Activated B cell treated with CpG ODN at 0.5 μM for 24 hours (primary cell): Measurements from ENCODE around the gene TMEM26. TPM values are rescaled to one million over a fixed set of nuclear protein-coding genes. Genes with fewer than 3 reads are reported as not detected.

Source experiments
- ATAC-seq: fragments of 200-7000 bp; cut with Tn5 transposase; one replicate; pipeline ENCODE4 v1.10.0; 2021; ENCODE audit warnings: low read depth, mild to moderate bottlenecking, moderate library complexity
- CTCF ChIA-PET: fragments of 350-600 bp; sonication (Branson Sonifier 250); formaldehyde crosslinking; loops from one replicate; lab custom pipeline; 2021; ENCODE audit warnings: antibody characterized with exemption; lab: Charles Lee
- POLR2A ChIA-PET: fragments of 350-600 bp; sonication (Branson Sonifier 250); formaldehyde crosslinking; loops from one replicate; lab custom pipeline; 2021; ENCODE audit warnings: antibody characterized with exemption; lab: Charles Lee
- DNase-seq: peaks from one replicate; pipeline ENCODE4 v3.0.0; 2022
- H3K27ac Mint-ChIP-seq: one replicate; pipeline ENCODE4 v1.8.0; 2020; ENCODE audit warnings: mixed read lengths
- H3K27me3 Mint-ChIP-seq: one replicate; pipeline ENCODE4 v1.8.0; 2021; ENCODE audit warnings: mixed read lengths
- H3K36me3 Mint-ChIP-seq: one replicate; pipeline ENCODE4 v1.8.0; 2021; ENCODE audit warnings: low read depth, mixed read lengths
- H3K4me1 Mint-ChIP-seq: one replicate; pipeline ENCODE4 v1.8.0; 2021; ENCODE audit warnings: mixed read lengths
- H3K4me3 Mint-ChIP-seq: one replicate; pipeline ENCODE4 v1.8.0; 2020; ENCODE audit warnings: mild to moderate bottlenecking, mixed read lengths
- H3K9me3 Mint-ChIP-seq: one replicate; pipeline ENCODE4 v1.8.0; 2020; ENCODE audit warnings: mixed read lengths
- CTCF ChIP-seq: fragments of 200-600 bp; IDR thresholded peaks from one replicate; pipeline ENCODE4 v1.8.0; 2022; ENCODE audit warnings: antibody characterized with exemption, mild to moderate bottlenecking
- intact Hi-C: fragments of 100-400 bp; cut with micrococcal nuclease; formaldehyde crosslinking; loops from one replicate; pipeline ENCODE4 v1.15.1; 2024
- total RNA-seq: library from RNA; stranded (reverse); gene quantifications from 2 replicates; pipeline ENCODE4 v1.2.3, GENCODE V29; 2022

Gene TMEM26
- total RNA-seq, 1 donor from 2014 or later = not detected

DNA sequence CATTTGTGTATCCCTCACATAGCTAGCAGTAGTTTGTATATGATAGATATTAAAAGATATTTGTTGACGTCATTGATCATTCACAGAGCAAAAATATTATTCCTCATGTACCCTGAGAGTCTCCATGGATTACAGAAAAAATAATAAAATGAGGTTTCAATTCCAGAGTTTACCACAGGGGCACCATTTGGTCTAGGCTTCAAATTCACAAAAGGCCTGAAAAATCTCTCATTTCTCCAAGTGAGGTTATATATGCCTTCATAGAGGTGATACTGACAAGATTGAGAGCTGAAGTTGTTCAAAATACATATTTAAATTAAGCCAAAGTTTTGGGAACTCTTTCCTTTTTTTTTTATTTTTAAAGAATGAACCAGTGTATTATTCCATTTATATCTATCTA, 52.7 kb downstream of the TMEM26 start:
- H3K4me3 Mint-ChIP-seq = no peak overlapping the region
- ChIA-PET POLR2A (no interaction called here), CTCF (no interaction called here)
- no peaks in the 10 kb centered on the region for H3K36me3 Mint-ChIP-seq
- no peaks in the 10 kb centered on the region for H3K27me3 Mint-ChIP-seq
- no peaks in the 10 kb centered on the region for H3K9me3 Mint-ChIP-seq
- H3K27ac Mint-ChIP-seq = no peak overlapping the region
- intact Hi-C loops = no loop called here
- no peak for DNase-seq
- peaks cover 18% of the 10 kb centered on the region for H3K4me1 Mint-ChIP-seq
- ATAC-seq = no peak
- no peak for TF ChIP-seq CTCF

- intact Hi-C loops = loop anchor here (10.0 kb wide), 1 partner anchor 265 kb away; no protein-coding TSS in a partner anchor
- ATAC-seq (no peak), DNase-seq (no peak)
- Mint-ChIP-seq H3K4me3 (no peak overlapping the region), H3K27ac (no peak overlapping the region), H3K36me3 (no peaks in the 10 kb centered on the region), H3K9me3 (no peaks in the 10 kb centered on the region), H3K4me1 (peaks cover 18% of the 10 kb centered on the region), H3K27me3 (no peaks in the 10 kb centered on the region)
- POLR2A ChIA-PET = interaction anchor here (1.1 kb wide), 1 partner anchor 1493 kb away, joined by 3 read pairs; the partner anchor contains the start of gene CCDC6
- CTCF ChIA-PET = no interaction called here
- TF ChIP-seq CTCF = no peak
Measured at GRCh38 chr10:61399406-61399805, 53.8 kb downstream of the TMEM26 start.

GRCh38 chr10:61398366-61399129, 54.6 kb downstream of the TMEM26 start:
- CTCF ChIA-PET = no interaction called here
- no peak for TF ChIP-seq CTCF
- DNase-seq (no peak), ATAC-seq (no peak)
- Mint-ChIP-seq H3K36me3 (no peaks in the 10 kb centered on the region), H3K4me1 (peaks cover 18% of the 10 kb centered on the region), H3K4me3 (no peak overlapping the region), H3K27me3 (no peaks in the 10 kb centered on the region), H3K27ac (no peak overlapping the region), H3K9me3 (peaks cover 1% of the 10 kb centered on the region)
- intact Hi-C loops = loop anchor here (10.0 kb wide), 1 partner anchor 264 kb away; no protein-coding TSS in a partner anchor
- POLR2A ChIA-PET = interaction anchor here (1.1 kb wide), 1 partner anchor 1492 kb away, joined by 3 read pairs; the partner anchor contains the start of gene CCDC6

- no peak for DNase-seq
Measured at GRCh38 chr10:61397175-61397986, 55.8 kb downstream of the TMEM26 start.

More at GRCh38 chr10:61397175-61397986, 55.8 kb downstream of the TMEM26 start:
- H3K4me1 Mint-ChIP-seq = peaks cover 18% of the 10 kb centered on the region
- no peak for TF ChIP-seq CTCF
- ChIA-PET POLR2A (no interaction called here), CTCF (no interaction called here)
- peak overlapping the region; percentile 59 for H3K4me3 Mint-ChIP-seq
- peak overlapping the region; percentile 16 for H3K27ac Mint-ChIP-seq
- H3K36me3 Mint-ChIP-seq = no peaks in the 10 kb centered on the region
- ATAC-seq = peak; percentile 70
- H3K27me3 Mint-ChIP-seq = no peaks in the 10 kb centered on the region
- intact Hi-C loops = loop anchor here (1.0 to 10.0 kb wide), 2 partner anchors 111 to 263 kb away; no protein-coding TSS in a partner anchor
- peaks cover 9% of the 10 kb centered on the region for H3K9me3 Mint-ChIP-seq
